HL-60 (cell line): Measurements from ENCODE around the gene GDA.

Source experiments
- DNase-seq, 2 experiments: peaks; one replicate each; pipeline ENCODE4 v3.0.0-alpha.2; 2010 to 2020; ENCODE audit warnings: low read depth in 1 of 2, low spot score in 1 of 2
- H3K27ac ChIP-seq: fragments of 250-450 bp; sonication (Bioruptor Pico); replicated peaks from 2 replicates; pipeline ENCODE4 v1.5.1; 2020; ENCODE audit warnings: mild to moderate bottlenecking, moderate library complexity
- H3K27me3 ChIP-seq: fragments of 250-450 bp; sonication (Bioruptor Pico); 2 replicates; pipeline ENCODE4 v1.5.1; 2021; ENCODE audit warnings: mild to moderate bottlenecking, moderate library complexity; ENCODE audit not compliant: insufficient read depth, poor library complexity, severe bottlenecking
- H3K4me3 ChIP-seq: replicated peaks from 2 replicates; pipeline ENCODE4 v1.5.1; 2011; ENCODE audit warnings: mild to moderate bottlenecking, control low read depth, low read length; ENCODE audit not compliant: insufficient read depth
- GABPA ChIP-seq: IDR thresholded peaks from 2 replicates; pipeline ENCODE4 v1.6.1; 2012; ENCODE audit warnings: low read depth
- POLR2AphosphoS5 ChIP-seq: IDR thresholded peaks from 2 replicates; pipeline ENCODE4 v1.6.1; 2012; ENCODE audit warnings: low read depth
- REST ChIP-seq: IDR thresholded peaks from 2 replicates; pipeline ENCODE4 v1.6.1; 2012; ENCODE audit warnings: low read depth; ENCODE audit not compliant: insufficient replicate concordance
- SPI1 ChIP-seq: IDR thresholded peaks from 2 replicates; pipeline ENCODE4 v1.6.1; 2012; ENCODE audit warnings: low read depth, mild to moderate bottlenecking, borderline replicate concordance
- TF ChIP-seq, protein P1 (sequence below): IDR thresholded peaks from one replicate; pipeline ENCODE4 v1.5.1; 2011; ENCODE audit warnings: low read length, control low read depth, inconsistent platforms; ENCODE audit not compliant: insufficient read depth

The GDA gene

DNA sequence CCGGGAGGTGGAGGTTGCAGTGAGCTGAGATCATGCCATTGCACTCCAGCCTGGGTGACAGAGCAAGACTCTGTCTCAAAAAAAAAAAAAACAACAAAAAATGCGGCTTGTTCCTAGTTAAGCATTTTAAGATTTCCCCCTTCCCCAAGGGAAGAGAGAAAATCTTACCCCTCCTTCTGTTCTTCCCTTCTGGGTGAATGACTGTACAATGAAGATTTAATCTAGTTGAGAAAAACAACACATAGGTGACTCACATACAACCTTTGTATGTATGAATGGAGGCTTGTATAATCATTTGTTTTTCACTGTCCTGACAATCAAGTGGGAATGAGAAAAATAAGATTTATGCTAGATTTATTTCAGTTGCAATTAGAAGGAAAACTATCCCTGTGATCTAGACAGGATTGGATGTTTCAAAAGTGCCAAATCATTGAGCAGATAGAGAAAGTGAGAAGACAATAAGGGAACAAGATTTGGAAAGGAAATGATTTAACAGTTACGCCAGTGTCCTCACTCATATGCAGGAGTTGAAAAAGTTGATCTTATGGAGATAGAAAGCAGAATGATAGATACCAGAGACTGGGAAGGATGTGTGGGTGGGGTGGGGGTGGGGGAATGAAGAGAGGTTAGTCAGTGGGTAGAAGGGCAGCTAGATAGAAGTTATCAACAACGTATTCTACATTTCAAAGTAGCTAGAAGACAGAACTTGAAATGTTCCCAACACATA, 16.7 kb downstream of the GDA start:
- H3K27ac ChIP-seq: no peak overlapping the region
- no peak for TF ChIP-seq REST
- TF ChIP-seq GABPA: no peak
- TF ChIP-seq, protein P1, sequence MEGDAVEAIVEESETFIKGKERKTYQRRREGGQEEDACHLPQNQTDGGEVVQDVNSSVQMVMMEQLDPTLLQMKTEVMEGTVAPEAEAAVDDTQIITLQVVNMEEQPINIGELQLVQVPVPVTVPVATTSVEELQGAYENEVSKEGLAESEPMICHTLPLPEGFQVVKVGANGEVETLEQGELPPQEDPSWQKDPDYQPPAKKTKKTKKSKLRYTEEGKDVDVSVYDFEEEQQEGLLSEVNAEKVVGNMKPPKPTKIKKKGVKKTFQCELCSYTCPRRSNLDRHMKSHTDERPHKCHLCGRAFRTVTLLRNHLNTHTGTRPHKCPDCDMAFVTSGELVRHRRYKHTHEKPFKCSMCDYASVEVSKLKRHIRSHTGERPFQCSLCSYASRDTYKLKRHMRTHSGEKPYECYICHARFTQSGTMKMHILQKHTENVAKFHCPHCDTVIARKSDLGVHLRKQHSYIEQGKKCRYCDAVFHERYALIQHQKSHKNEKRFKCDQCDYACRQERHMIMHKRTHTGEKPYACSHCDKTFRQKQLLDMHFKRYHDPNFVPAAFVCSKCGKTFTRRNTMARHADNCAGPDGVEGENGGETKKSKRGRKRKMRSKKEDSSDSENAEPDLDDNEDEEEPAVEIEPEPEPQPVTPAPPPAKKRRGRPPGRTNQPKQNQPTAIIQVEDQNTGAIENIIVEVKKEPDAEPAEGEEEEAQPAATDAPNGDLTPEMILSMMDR: no peak
- no peak for TF ChIP-seq SPI1
- TF ChIP-seq POLR2AphosphoS5: no peak
- DNase-seq: no peak
- no peak overlapping the region for H3K4me3 ChIP-seq
- H3K27me3 ChIP-seq: no peaks in the 10 kb centered on the region

- no peaks in the 10 kb centered on the region for H3K27me3 ChIP-seq
- H3K27ac ChIP-seq: no peak overlapping the region
- DNase-seq: no peak
- TF ChIP-seq REST: no peak
- TF ChIP-seq POLR2AphosphoS5: no peak
- TF ChIP-seq SPI1: no peak
- TF ChIP-seq, protein P1: no peak
- TF ChIP-seq GABPA: no peak
- no peak overlapping the region for H3K4me3 ChIP-seq
Observed at GRCh38 chr9:72168075-72168474, 18.8 kb downstream of the GDA start.

DNA sequence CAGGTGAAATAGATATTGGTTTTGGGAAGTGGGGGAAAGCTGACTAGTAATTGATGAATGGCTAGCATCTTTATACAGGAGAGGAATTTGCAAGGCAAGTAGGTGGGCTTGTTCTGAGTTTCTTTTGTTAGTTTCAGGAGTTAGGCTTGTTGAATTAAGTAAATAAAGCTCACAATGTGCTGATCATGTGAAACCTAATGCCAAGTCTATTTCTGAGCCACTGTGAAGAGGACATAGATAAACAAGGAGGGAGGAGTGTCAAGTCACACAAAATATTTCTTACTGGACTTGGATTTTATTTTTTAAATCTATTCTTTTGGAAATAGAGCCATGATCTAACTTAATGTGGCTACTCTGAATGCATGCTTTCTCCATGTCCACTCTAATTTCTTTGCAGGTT, 19.9 kb downstream of the GDA start:
- Histone ChIP-seq H3K27me3 (no peaks in the 10 kb centered on the region), H3K27ac (no peak overlapping the region), H3K4me3 (no peak overlapping the region)
- TF ChIP-seq REST: no peak
- TF ChIP-seq POLR2AphosphoS5: no peak
- TF ChIP-seq GABPA: no peak
- TF ChIP-seq, protein P1: no peak
- no peak for TF ChIP-seq SPI1
- no peak for DNase-seq
